Measurements from ENCODE around the gene CCK. TPM values are rescaled to one million over a fixed set of nuclear protein-coding genes. Genes with fewer than 3 reads are reported as not detected.

The CCK gene
- total and polyA plus RNA-seq, 10 donors, result not detected

- Histone ChIP-seq H3K27ac (no peak overlapping the region), H3K4me1 (peaks cover 11 to 31% (median 21%) of the 10 kb centered on the region in 6 donors), H3K27me3 (replicated peaks in 1 of 7) (peaks cover 0 to 96% (median 55%) of the 10 kb centered on the region in 7 donors), H3K4me3 (peak overlapping the region in 1 of 8 donors; percentile 36), H3K36me3 (no peaks in the 10 kb centered on the region), H3K9me3 (no peaks in the 10 kb centered on the region)
- 14 to 36% (median 18%) methylated on average over 16 to 37 of the region's 37 CpGs for WGBS, 5 donors
- intact Hi-C loops (cut with DNase I; ENCODE audit: low total_unique reads), result no loop called here
- DNase-seq, result no peak
- TF ChIP-seq POLR2A (IDR thresholded peaks at IDR 0.05), result no peak
- TF ChIP-seq CTCF (IDR thresholded peaks at IDR 0.05 in 8 of 11, conservative IDR thresholded peaks at IDR 0.05 in 3 of 11), result no peak
- no peak for TF ChIP-seq POLR2AphosphoS5 (IDR thresholded peaks at IDR 0.05)
Measured at GRCh38 chr3:42264399-42265058, 1.5 kb downstream of the CCK start.

- peak; percentile 68 for DNase-seq
- Histone ChIP-seq H3K36me3 (no peaks in the 10 kb centered on the region), H3K27ac (no peak overlapping the region), H3K4me3 (peak overlapping the region in 4 of 8 donors; percentile 8 to 49 (median 16)), H3K9me3 (no peaks in the 10 kb centered on the region), H3K4me1 (peaks cover 11 to 31% (median 21%) of the 10 kb centered on the region in 6 donors), H3K27me3 (replicated peaks in 1 of 7) (peaks cover 0 to 94% (median 55%) of the 10 kb centered on the region in 7 donors)
- WGBS, 5 donors, result 11 to 23% (median 12%) methylated on average over 30 to 56 of the region's 56 CpGs
- intact Hi-C loops (cut with DNase I; ENCODE audit: low total_unique reads), result no loop called here
- TF ChIP-seq POLR2AphosphoS5 (IDR thresholded peaks at IDR 0.05) (no peak), CTCF (IDR thresholded peaks at IDR 0.05 in 8 of 11, conservative IDR thresholded peaks at IDR 0.05 in 3 of 11) (no peak), POLR2A (IDR thresholded peaks at IDR 0.05) (no peak)
Measured at GRCh38 chr3:42263354-42264346, 2.3 kb downstream of the CCK start.

GRCh38 chr3:42262525-42262924 is 3.5 kb downstream of the CCK start:
- Histone ChIP-seq H3K4me3 (no peak overlapping the region), H3K27ac (no peak overlapping the region), H3K36me3 (no peaks in the 10 kb centered on the region), H3K27me3 (replicated peaks in 1 of 7) (peaks cover 0 to 94% (median 52%) of the 10 kb centered on the region in 7 donors), H3K9me3 (no peaks in the 10 kb centered on the region), H3K4me1 (peaks cover 11 to 31% (median 21%) of the 10 kb centered on the region in 6 donors)
- TF ChIP-seq POLR2AphosphoS5 (IDR thresholded peaks at IDR 0.05) (no peak), CTCF (IDR thresholded peaks at IDR 0.05 in 8 of 11, conservative IDR thresholded peaks at IDR 0.05 in 3 of 11) (no peak), POLR2A (IDR thresholded peaks at IDR 0.05) (no peak)
- 43 to 68% (median 64%) methylated on average over 2 of the region's 2 CpGs for WGBS, 5 donors
- intact Hi-C loops (cut with DNase I; ENCODE audit: low total_unique reads), result no loop called here
- no peak for DNase-seq

- Histone ChIP-seq H3K36me3 (no peaks in the 10 kb centered on the region), H3K4me3 (no peak overlapping the region), H3K4me1 (no peaks in the 10 kb centered on the region), H3K9me3 (no peaks in the 10 kb centered on the region), H3K27ac (no peak overlapping the region), H3K27me3 (replicated peaks in 1 of 7) (peaks cover 0 to 68% (median 10%) of the 10 kb centered on the region in 7 donors)
- intact Hi-C loops (cut with DNase I; ENCODE audit: low total_unique reads), result no loop called here
- DNase-seq, result no peak
- TF ChIP-seq CTCF (IDR thresholded peaks at IDR 0.05 in 8 of 11, conservative IDR thresholded peaks at IDR 0.05 in 3 of 11) (no peak), POLR2AphosphoS5 (IDR thresholded peaks at IDR 0.05) (no peak), POLR2A (IDR thresholded peaks at IDR 0.05) (no peak)
- 68 to 82% (median 75%) methylated on average over 7 of the region's 7 CpGs for WGBS, 5 donors
Measured at GRCh38 chr3:42257007-42257406, 9.0 kb downstream of the CCK start.

Data from spleen (tissue), 11 donors.